Measurements from ENCODE around the gene GSTM2.

GRCh38 chr1:109664671-109665070, 3.2 kb upstream of the GSTM2 start:
- TF ChIP-seq TCF7L2 (IDR thresholded peaks at IDR 0.05; ENCODE audit: low read depth, low read length): no peak
- no peak for TF ChIP-seq CTCF (IDR thresholded peaks at IDR 0.05)
- TF ChIP-seq POLR2AphosphoS5 (IDR thresholded peaks at IDR 0.05; ENCODE audit: low read depth, low read length): no peak
- no peak for TF ChIP-seq SIN3A (IDR thresholded peaks at IDR 0.05; ENCODE audit: borderline replicate concordance, insufficient read depth, low read depth, low read length)
- TF ChIP-seq REST (IDR thresholded peaks at IDR 0.05; ENCODE audit: insufficient read depth in 1 of 2, low read depth in 2 of 2, low read length in 1 of 2): no peak

All from Panc1 (cell line).